Psoas muscle (tissue), 8 donors: ENCODE data around the gene MRPS18A. TPM values are rescaled to one million over a fixed set of nuclear protein-coding genes. Genes with fewer than 3 reads are reported as not detected.
A peak's percentile ranks its signal among the peaks of the same experiment; 100 is the strongest.
"Not testable (repeated sequence)": the region's sequence is repeated elsewhere in the genome, so short reads cannot be mapped to it uniquely, and the experiment has no call there.

Experiments
- ATAC-seq, 4 donors: fragments of 200-7000 bp; cut with Tn5 transposase; one replicate each; pipeline ENCODE4 v1.9.1; 2020; ENCODE audit warnings: moderate library complexity in 3 of 4, mild to moderate bottlenecking in 2 of 4
- DNase-seq, 2 donors: peaks; one replicate each; pipeline ENCODE4 v3.0.0-alpha.2; 2020
- H3K27ac ChIP-seq: fragments of 200-600 bp; one replicate; pipeline ENCODE4 v1.8.0; 2022
- H3K27me3 ChIP-seq, 3 donors: fragments of 200-600 bp in 1 of 3; one replicate each; pipeline versions ENCODE4 v1.6.1 to v1.8.0; 2013 to 2022; ENCODE audit warnings: low read length in 2 of 3, mild to moderate bottlenecking in 2 of 3, moderate library complexity in 1 of 3; ENCODE audit not compliant: insufficient read depth in 3 of 3
- H3K36me3 ChIP-seq, 2 donors: fragments of 200-600 bp in 1 of 2; one replicate each; pipeline versions ENCODE4 v1.6.1 to v1.8.0; 2013 to 2022; ENCODE audit warnings: low read depth in 1 of 2, mild to moderate bottlenecking in 1 of 2, moderate library complexity in 1 of 2; ENCODE audit not compliant: insufficient read depth in 1 of 2
- H3K4me1 ChIP-seq: fragments of 200-600 bp; one replicate; pipeline ENCODE4 v1.8.0; 2022
- H3K4me3 ChIP-seq: fragments of 200-600 bp; one replicate; pipeline ENCODE4 v1.8.0; 2022; ENCODE audit warnings: mild to moderate bottlenecking
- H3K9me3 ChIP-seq: fragments of 200-600 bp; one replicate; pipeline ENCODE4 v1.8.0; 2022
- WGBS, 3 donors: extraction: QIAGEN DNeasy Blood & Tissue Kit; methylation state at CpG; one replicate each; pipeline versions ENCODE4 v1.1.6 to v1.1.7; 2013; 5-methylcytosine and 5-hydroxymethylcytosine counted together
- intact Hi-C, 2 donors: fragments of 100-400 bp; cut with DNase I; formaldehyde crosslinking; loops; one replicate each; pipeline versions ENCODE4 v1.11.0 to v1.14.2; 2022
- polyA plus RNA-seq, 3 donors: library from polyadenylated mRNA; stranded (reverse); fragments of 200-250 nt; gene quantifications; one replicate each; pipeline ENCODE4 v1.2.3, GENCODE V29; 2013
- total RNA-seq, 4 donors: library from RNA; stranded (reverse); fragmentation: NEBNext Ultra II Directional in 2 of 4; extraction: Animal tissue kit (Norgen Biotek cat#: 25700) in 2 of 4; gene quantifications; one replicate each; pipeline versions ENCODE4 v1.2.1 to v1.2.4, GENCODE V29; 2021 to 2023
- TF ChIP-seq, protein P1 (sequence below): fragments of 200-600 bp; IDR thresholded peaks from one replicate; pipeline ENCODE4 v1.8.0; 2022; ENCODE audit warnings: antibody characterized with exemption
- donor health status: healthy with polysubstance abuse.
- donor health status: DM: no; HTN: no; CAD: no; lungs with moderate emphysema.
- donor health status: Bipolar disorder and iron deficiency.
- donor health status: healthy.
- donor health status: DM: yes; HTN: yes; CAD: no.
- donor health status: DM: no; HTN: no; CAD: no.
- donor health status: DM: no; HTN: no; CAD: no.
- donor health status: DM: yes; HTN: yes; CAD: no.

MRPS18A gene
- total and polyA plus RNA-seq, 7 donors: 64.1 to 152 (median 131) TPM

GRCh38 chr6:43657221-43657802, 30.3 kb downstream of the MRPS18A start:
- 74 to 81% (median 79%) methylated on average over 3 of the region's 3 CpGs for WGBS, 3 donors
- TF ChIP-seq, protein P1, sequence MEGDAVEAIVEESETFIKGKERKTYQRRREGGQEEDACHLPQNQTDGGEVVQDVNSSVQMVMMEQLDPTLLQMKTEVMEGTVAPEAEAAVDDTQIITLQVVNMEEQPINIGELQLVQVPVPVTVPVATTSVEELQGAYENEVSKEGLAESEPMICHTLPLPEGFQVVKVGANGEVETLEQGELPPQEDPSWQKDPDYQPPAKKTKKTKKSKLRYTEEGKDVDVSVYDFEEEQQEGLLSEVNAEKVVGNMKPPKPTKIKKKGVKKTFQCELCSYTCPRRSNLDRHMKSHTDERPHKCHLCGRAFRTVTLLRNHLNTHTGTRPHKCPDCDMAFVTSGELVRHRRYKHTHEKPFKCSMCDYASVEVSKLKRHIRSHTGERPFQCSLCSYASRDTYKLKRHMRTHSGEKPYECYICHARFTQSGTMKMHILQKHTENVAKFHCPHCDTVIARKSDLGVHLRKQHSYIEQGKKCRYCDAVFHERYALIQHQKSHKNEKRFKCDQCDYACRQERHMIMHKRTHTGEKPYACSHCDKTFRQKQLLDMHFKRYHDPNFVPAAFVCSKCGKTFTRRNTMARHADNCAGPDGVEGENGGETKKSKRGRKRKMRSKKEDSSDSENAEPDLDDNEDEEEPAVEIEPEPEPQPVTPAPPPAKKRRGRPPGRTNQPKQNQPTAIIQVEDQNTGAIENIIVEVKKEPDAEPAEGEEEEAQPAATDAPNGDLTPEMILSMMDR: no peak
- no peaks in the 10 kb centered on the region for H3K9me3 ChIP-seq
- H3K36me3 ChIP-seq: no peaks in the 10 kb centered on the region
- no peaks in the 10 kb centered on the region for H3K4me1 ChIP-seq
- ATAC-seq (no peak), DNase-seq (no peak)
- no peaks in the 10 kb centered on the region for H3K27me3 ChIP-seq
- no peak overlapping the region for H3K4me3 ChIP-seq
- intact Hi-C loops: no loop called here
- H3K27ac ChIP-seq: no peak overlapping the region

GRCh38 chr6:43652822-43653221, 34.8 kb downstream of the MRPS18A start:
- H3K27me3 ChIP-seq, intact Hi-C loops, H3K4me1 ChIP-seq, H3K9me3 ChIP-seq, H3K4me3 ChIP-seq, ATAC-seq, H3K36me3 ChIP-seq, DNase-seq: not testable (repeated sequence)
- H3K27ac ChIP-seq: peak overlapping the region; percentile 42
- 92 to 97% (median 96%) methylated on average over 2 of the region's 2 CpGs for WGBS, 3 donors

- Histone ChIP-seq H3K4me1 (peaks cover 3% of the 10 kb centered on the region), H3K4me3 (no peak overlapping the region), H3K36me3 (peaks cover 0 to 1% of the 10 kb centered on the region in 2 donors), H3K9me3 (no peaks in the 10 kb centered on the region), H3K27ac (no peak overlapping the region), H3K27me3 (no peaks in the 10 kb centered on the region)
- ATAC-seq (no peak), DNase-seq (no peak)
- TF ChIP-seq, protein P1: no peak
- 95 to 98% (median 96%) methylated on average over 2 of the region's 2 CpGs for WGBS, 3 donors
- intact Hi-C loops: no loop called here
These were observed 39.3 kb downstream of the MRPS18A start for GRCh38 chr6:43648248-43648647.

DNA sequence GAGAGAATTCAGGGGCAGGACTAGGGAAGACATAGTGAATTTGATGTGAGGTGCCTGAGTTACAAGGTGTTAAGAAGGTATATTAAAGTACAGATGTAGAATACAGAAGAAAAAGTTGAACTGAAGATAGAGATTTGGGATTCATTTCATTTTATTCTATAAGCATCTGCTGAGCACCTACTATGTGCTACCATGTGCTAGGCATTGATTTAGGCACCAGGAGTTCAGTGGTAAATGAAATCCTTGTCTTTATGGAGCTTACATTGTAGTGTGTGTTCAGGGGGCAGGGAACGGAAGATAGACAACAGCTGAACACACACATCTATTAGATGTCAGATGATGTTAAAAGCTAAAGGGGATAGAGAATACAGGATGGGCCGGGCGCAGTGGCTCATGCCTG, 40.0 kb downstream of the MRPS18A start:
- WGBS, 3 donors: 93 to 95% (median 94%) methylated on average over 3 of the region's 3 CpGs
- no peak overlapping the region for H3K4me3 ChIP-seq
- no peaks in the 10 kb centered on the region for H3K27me3 ChIP-seq
- no peak overlapping the region for H3K27ac ChIP-seq
- no peaks in the 10 kb centered on the region for H3K9me3 ChIP-seq
- H3K4me1 ChIP-seq: peaks cover 3% of the 10 kb centered on the region
- intact Hi-C loops: no loop called here
- ATAC-seq (no peak), DNase-seq (no peak)
- TF ChIP-seq, protein P1: no peak
- H3K36me3 ChIP-seq: peaks cover 0 to 7% of the 10 kb centered on the region in 2 donors

- Histone ChIP-seq H3K36me3 (peaks cover 0 to 28% of the 10 kb centered on the region in 2 donors), H3K9me3 (no peaks in the 10 kb centered on the region), H3K27ac (no peak overlapping the region), H3K4me3 (peak overlapping the region; percentile 68), H3K27me3 (no peaks in the 10 kb centered on the region), H3K4me1 (peaks cover 3% of the 10 kb centered on the region)
- ATAC-seq (peak in 2 of 4 donors; percentile 6 to 31), DNase-seq (no peak)
- WGBS, 3 donors: 15 to 23% (median 21%) methylated on average over 9 of the region's 9 CpGs
- TF ChIP-seq, protein P1: no peak
- intact Hi-C loops: no loop called here
These were observed 42.0 kb downstream of the MRPS18A start for GRCh38 chr6:43645613-43645964.
